Mononuclear cell (primary cell): ENCODE measurements around the gene ISX. TPM values are rescaled to one million over a fixed set of nuclear protein-coding genes. Genes with fewer than 3 reads are reported as not detected.

Experiments used
- H3K27me3 ChIP-seq: 2 replicates; pipeline ENCODE4 v1.6.0; 2011; ENCODE audit warnings: low read length, control low read depth; ENCODE audit not compliant: insufficient read depth
- H3K4me1 ChIP-seq: 2 replicates; pipeline ENCODE4 v1.5.1; 2011; ENCODE audit warnings: mild to moderate bottlenecking, low read length, control low read depth; ENCODE audit not compliant: insufficient read depth
- H3K4me3 ChIP-seq: 2 replicates; pipeline ENCODE4 v1.5.1; 2011; ENCODE audit warnings: mild to moderate bottlenecking, low read length, moderate library complexity
- H3K9me3 ChIP-seq: 2 replicates; pipeline ENCODE4 v1.5.1; 2011; ENCODE audit warnings: low read depth, mild to moderate bottlenecking, control low read depth, low read length
- total RNA-seq: library from RNA; depleted of rRNA; stranded (reverse); fragments of >200 nt; gene quantifications from one replicate; pipeline ENCODE4 v1.2.3, GENCODE V29; 2012

Gene ISX
- total RNA-seq, 1 donor = not detected

DNA sequence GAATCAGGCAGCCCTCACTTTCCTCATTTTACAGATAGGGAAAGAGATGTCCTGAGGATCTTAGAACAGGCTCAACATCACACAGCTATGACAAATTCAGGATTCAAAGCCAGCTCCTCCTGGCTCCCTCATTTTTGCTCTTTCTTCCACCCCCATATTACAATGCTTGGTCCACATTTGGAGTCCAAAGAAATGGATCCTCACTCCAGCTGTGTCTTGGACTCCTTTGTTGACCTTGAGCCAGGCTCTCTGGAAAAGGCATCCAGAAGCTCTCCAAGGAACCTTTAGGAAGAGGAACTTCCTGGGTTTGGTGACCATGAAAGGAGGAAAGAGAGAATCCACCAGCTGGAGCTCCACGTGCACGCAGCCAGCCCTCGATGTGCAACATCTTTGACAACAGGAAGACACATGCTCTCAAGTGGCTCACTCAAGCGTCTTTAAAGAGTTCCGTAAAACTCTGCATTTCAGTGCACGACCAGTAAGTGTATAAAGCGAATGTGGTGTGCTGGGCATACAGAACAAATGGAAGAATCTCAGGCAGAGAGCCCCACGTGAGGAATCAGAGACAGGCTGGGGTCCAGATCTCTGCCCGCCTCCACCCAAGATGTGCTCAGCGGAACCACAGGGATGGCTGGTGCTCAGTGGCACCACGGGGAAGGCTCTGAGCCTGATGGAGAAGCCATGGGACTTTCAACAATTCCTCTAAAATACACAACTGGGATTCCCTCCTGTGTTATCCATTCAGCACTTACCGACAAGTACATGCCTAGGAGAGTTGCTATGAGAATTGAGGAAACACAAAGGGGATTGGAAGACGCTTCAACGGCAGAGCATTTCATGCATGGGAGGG lies 48.4 kb downstream of the ISX start:
- no peaks in the 10 kb centered on the region for H3K9me3 ChIP-seq
- no peaks in the 10 kb centered on the region for H3K4me1 ChIP-seq
- no peaks in the 10 kb centered on the region for H3K27me3 ChIP-seq
- no peak overlapping the region for H3K4me3 ChIP-seq

GRCh38 chr22:35115515-35115914 lies 49.6 kb downstream of the ISX start:
- no peaks in the 10 kb centered on the region for H3K9me3 ChIP-seq
- H3K27me3 ChIP-seq = no peaks in the 10 kb centered on the region
- no peak overlapping the region for H3K4me3 ChIP-seq
- H3K4me1 ChIP-seq = no peaks in the 10 kb centered on the region

- Histone ChIP-seq H3K4me1 (no peaks in the 10 kb centered on the region), H3K27me3 (no peaks in the 10 kb centered on the region), H3K9me3 (no peaks in the 10 kb centered on the region), H3K4me3 (no peak overlapping the region)
These were observed 50.3 kb downstream of the ISX start for GRCh38 chr22:35116269-35116668.

- Histone ChIP-seq H3K4me3 (no peak overlapping the region), H3K9me3 (no peaks in the 10 kb centered on the region), H3K27me3 (no peaks in the 10 kb centered on the region), H3K4me1 (no peaks in the 10 kb centered on the region)
These were observed 50.9 kb downstream of the ISX start for GRCh38 chr22:35116817-35117216.

DNA sequence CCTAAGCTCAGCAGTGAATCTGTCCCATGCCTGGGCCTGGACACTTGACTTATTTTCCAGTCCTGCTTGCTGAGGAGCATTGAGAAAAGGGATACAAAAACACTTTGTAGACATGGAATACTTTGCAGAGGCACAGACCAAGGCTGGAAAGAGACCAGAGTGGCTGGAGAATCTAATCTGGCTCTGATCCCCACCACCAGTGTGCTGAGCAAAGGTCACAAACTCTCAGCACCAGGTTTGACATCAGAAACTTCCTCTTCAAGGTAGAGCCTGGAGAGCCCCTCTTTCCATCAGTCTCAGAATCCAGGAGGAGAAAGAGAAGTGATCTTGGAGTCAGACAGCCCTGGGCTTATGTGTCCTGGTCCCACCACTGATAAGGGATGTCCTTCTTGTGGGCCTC lies 53.5 kb downstream of the ISX start:
- H3K27me3 ChIP-seq = no peaks in the 10 kb centered on the region
- H3K9me3 ChIP-seq = no peaks in the 10 kb centered on the region
- H3K4me3 ChIP-seq = no peak overlapping the region
- H3K4me1 ChIP-seq = no peaks in the 10 kb centered on the region

DNA sequence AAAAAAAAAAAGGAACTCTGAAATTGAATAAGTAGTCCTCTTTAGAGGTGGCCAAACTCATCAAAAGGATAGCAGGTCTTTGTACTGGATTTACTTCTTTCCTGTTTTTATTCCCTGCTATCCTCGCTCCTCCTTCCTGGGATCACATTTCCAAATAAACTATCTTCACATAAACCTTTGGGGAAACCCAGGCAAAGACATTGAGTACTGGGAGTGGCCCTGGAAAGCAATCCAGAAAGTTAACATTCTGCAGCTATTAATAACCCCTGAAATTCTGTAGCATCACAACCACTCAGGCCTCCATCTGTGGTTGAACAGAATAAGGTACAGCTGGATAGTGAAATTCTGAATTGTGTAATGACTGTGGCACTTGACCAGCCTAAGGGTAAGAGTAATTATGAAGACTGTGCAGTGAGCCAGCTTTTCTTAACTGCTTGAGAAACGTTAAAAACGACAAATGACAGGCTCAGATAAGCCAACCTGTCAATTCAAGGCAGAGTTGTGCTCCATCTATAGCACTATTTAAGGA lies 58.8 kb downstream of the ISX start:
- Histone ChIP-seq H3K9me3 (no peaks in the 10 kb centered on the region), H3K4me1 (no peaks in the 10 kb centered on the region), H3K4me3 (no peak overlapping the region), H3K27me3 (no peaks in the 10 kb centered on the region)

DNA sequence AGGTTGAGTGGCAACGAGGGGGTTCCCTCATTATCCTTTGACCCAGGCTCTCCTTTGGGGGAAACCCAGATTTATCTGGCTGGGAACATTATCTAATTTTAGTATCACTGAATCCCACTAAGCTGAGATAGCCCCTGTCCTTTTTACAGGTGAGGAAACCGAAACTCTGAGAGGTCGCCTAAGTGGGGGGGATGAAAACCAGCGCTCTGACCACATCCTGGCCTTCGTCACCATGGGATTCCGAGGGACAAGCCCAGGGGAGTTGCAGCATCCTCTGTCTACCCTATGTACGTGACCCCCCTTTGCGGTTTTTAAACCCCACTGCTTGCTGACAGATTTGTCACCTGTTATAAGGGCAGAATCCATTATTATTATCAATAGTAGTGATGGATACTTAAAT lies 61.0 kb downstream of the ISX start:
- Histone ChIP-seq H3K4me1 (no peaks in the 10 kb centered on the region), H3K9me3 (no peaks in the 10 kb centered on the region), H3K27me3 (no peaks in the 10 kb centered on the region)

DNA sequence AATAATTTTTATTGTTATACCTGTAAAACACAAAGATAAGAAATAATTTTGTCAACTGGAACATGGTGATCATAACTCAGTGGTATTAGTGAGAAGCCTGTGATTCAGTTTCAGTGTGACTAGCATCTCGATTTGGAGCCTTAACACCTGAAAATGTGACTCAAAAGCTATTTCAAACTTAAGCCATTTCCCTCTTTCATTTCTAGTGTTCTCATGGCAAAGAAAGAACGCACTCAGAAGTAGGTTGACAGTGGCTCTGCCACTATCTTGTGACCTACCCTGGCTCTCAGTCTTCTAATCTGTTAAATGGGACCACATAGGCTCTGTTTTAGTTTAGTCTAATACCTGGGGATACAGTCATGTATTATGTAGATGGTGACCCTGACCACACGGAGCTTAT lies 62.7 kb downstream of the ISX start:
- Histone ChIP-seq H3K9me3 (no peaks in the 10 kb centered on the region), H3K4me3 (no peak overlapping the region), H3K27me3 (no peaks in the 10 kb centered on the region), H3K4me1 (no peaks in the 10 kb centered on the region)

More for the DNA sequence above, 61.0 kb downstream of the ISX start:
- no peak overlapping the region for H3K4me3 ChIP-seq

DNA sequence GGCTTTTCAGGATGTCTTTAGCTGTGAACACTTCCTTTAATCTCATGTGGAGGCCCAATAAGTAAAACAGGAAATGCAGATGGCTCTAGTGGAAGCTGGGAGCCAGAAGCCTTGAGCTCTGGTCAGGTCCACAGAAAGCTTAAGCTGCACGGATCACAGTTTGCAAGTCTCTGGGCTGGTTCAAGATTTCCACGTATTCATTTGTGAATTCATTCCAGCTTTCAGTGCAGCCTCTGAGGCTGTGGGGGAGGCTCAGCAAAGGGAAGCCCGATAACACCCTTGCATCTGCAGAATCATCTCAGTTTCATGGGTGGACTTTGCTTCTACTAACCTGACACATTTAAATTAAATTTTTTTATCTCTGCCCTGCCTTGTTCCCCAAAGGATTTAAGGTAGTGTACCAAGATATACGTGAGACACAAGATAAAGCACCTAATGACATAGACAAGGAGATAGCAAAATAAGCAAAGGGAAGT lies 65.6 kb downstream of the ISX start:
- Histone ChIP-seq H3K4me3 (no peak overlapping the region), H3K27me3 (no peaks in the 10 kb centered on the region), H3K9me3 (no peaks in the 10 kb centered on the region), H3K4me1 (no peaks in the 10 kb centered on the region)

DNA sequence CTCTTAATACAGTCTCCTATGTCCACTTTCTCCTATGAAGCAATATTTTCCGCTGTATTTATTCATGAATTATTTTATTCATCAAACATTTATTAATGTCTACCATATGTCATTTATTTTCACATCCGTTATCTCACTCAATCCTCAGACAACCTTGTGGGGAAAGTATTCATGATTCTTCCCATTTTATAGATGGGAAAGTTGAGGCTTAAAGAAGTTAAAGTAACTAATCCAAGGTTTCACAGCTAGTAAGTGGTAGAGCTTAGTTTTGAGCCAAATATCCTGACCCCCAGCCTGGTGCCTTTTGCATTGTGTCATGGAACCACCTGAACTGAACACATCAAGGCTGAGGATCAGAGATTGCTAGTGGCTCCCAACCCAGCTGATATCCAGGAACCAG lies 66.6 kb downstream of the ISX start:
- no peak overlapping the region for H3K4me3 ChIP-seq
- no peaks in the 10 kb centered on the region for H3K9me3 ChIP-seq
- H3K4me1 ChIP-seq = no peaks in the 10 kb centered on the region
- no peaks in the 10 kb centered on the region for H3K27me3 ChIP-seq

DNA sequence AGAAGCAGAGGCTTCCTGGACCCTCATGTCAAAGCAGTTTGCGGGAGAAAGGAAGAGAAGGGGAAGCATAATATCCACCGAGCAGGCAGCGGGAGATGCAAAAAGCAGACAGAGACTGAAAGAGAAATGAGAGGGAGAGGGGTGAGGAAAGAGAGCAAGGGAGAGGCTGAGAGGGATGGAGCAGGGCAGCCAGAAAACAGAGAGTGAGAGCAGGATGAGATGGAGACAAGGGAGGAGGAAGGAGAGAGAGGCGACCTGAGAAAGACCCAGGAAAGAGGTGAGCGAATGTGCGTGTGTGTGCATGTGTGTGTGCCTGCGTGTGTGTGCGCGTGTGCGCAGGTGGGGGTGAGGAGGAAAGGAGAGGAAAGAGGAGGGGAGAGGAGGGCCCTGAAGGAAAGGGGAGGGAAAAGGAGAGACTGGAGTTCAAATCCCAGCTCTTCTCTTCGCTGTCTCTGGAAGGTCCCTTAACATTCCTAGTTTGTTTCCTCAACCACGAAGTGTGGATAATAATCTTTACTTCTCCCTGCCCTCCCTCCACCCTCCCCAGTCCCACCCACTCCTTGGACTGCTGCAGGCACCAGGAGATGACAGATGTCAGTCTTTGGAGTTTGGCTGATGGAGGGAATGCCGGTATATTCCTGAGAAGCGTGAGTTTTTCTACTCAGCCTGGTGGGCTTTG lies 67.9 kb downstream of the ISX start:
- Histone ChIP-seq H3K9me3 (no peaks in the 10 kb centered on the region), H3K27me3 (no peaks in the 10 kb centered on the region), H3K4me1 (no peaks in the 10 kb centered on the region), H3K4me3 (no peak overlapping the region)

- Histone ChIP-seq H3K4me1 (no peaks in the 10 kb centered on the region), H3K9me3 (no peaks in the 10 kb centered on the region), H3K4me3 (no peak overlapping the region), H3K27me3 (no peaks in the 10 kb centered on the region)
These were observed 68.7 kb downstream of the ISX start for GRCh38 chr22:35134637-35135036.

- no peaks in the 10 kb centered on the region for H3K4me1 ChIP-seq
- no peaks in the 10 kb centered on the region for H3K9me3 ChIP-seq
- no peaks in the 10 kb centered on the region for H3K27me3 ChIP-seq
- H3K4me3 ChIP-seq = no peak overlapping the region
These were observed 69.2 kb downstream of the ISX start for GRCh38 chr22:35135165-35135564.
